Muscle of arm (tissue), 12 donors: ENCODE data around the gene IL18BP. TPM values are rescaled to one million over a fixed set of nuclear protein-coding genes. Genes with fewer than 3 reads are reported as not detected.

Source experiments
- DNase-seq: peaks from one replicate; pipeline ENCODE4 v3.0.0-alpha.2; 2013
- polyA plus RNA-seq, 12 donors: library from polyadenylated mRNA; unstranded; fragments of 120-200 nt; gene quantifications; one replicate each; pipeline ENCODE4 v1.2.1, GENCODE V29; 2013; ENCODE audit not compliant: insufficient read length in 12 of 12

The IL18BP gene
- polyA plus RNA-seq, 12 donors: 4.5 to 16.0 (median 7.2) TPM; not detected in 1

DNA sequence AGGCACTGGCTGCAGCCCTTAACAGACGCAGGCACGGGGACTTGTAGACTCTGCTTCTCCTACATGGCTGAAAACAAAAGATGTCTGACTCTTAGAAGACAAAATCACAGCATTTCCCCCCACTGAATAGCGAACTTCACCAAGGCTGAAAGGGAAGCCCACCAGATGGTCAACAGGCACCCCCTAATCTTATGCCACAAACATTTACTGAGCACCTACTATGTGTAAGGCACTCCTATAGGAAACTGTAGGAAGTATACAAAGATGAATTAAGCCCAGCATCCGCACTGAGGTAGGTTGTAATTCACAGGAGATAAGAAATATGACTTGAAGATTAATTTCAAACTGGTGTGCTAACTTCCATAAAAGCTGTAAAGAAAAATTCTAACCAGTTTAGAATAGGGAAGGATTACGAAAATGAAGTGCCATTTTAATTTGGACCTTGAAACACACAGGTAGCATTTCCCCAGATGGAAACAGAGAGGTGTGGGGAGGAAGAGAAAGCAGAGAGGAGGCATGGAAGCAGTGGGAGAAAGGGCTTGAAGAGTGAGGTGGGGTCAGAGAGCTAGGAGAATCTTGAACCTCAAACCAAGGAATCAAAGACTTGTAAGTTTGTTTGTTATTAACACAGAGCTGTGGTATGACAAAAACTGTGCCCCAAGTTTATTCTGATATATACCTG, 43.5 kb downstream of the IL18BP start:
- DNase-seq: no peak

DNA sequence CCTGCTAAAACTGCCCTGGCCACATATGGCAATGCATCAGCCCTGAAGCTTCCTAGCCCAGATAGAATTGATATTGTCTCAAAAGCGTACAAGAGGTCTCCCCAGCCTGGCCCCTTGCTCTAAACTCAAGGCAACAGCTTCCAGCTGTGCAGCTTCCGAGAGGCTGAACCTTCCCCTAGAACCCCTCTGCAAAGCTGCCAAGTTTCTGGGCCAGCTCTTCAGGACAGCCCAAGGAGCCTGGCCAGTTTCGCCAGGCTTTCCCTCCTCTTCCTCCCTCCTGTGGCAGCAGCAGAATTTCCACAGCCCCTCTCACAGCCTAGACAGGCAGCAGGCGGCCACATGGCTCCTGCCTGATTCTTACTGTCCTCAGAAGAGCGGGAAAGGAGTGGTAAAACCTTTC, 47.1 kb downstream of the IL18BP start:
- DNase-seq: peak; percentile 39

DNA sequence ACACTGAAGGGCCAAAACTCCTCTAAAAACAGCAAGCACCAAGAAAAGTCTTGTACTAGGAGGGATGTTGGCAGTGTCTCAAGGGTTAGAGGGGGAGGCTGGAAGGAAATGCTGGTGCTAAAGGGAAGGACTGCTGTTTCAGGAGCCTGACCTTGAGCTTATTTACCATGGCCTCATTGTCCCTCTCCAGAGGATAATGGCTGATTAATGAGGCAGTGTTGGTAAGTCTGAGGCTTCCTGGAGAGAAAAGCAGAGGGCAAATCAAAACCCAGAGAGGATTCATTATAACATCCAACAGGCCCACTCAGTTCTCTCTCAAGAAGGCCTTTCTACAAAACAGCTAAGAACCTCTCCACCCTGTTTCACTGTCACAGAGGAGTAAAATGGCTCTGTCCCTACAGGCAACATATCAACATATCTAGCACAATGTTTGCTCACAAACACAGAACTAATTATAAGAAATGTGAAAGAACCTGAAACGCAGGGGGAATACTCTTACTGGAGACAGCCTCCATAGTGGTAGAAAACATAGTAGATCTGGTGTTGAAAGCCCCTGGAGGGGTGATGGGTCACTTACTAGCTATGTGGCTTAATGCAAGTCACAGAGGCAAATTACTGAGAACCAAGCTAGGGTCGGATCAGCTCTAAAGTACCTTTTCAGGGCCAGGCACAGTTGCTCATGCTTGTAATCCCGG, 50.2 kb downstream of the IL18BP start:
- DNase-seq: no peak

Other genes starting within 250 kb of the IL18BP start
- gene DEFB108B, start 165.7 kb upstream of the IL18BP start, polyA plus RNA-seq: not detected
- gene DEFB131B, start 120.5 kb upstream of the IL18BP start, polyA plus RNA-seq: not detected
- gene XNDC1N, start 70.3 kb upstream of the IL18BP start, polyA plus RNA-seq: 1 to 10 TPM in 10 of 12 donors, not detected in 2; 1.9 to 4.8 (median 3.0) TPM
- 10 to 100 TPM in 11 of 12 donors, not detected in 1; 24.4 to 35.4 (median 29.2) TPM for gene RNF121, start 69.9 kb upstream of the IL18BP start, polyA plus RNA-seq
- gene NUMA1, start 81.6 kb downstream of the IL18BP start, polyA plus RNA-seq: 100 to 1,000 TPM in 11 of 12 donors, not detected in 1; 137 to 283 (median 169) TPM
- 10 to 100 TPM in 1 of 12 donors, 1 to 10 TPM in 9, not detected in 2; 5.3 to 11.4 (median 8.0) TPM for gene LRRC51, start 81.9 kb downstream of the IL18BP start, polyA plus RNA-seq
- 10 to 100 TPM in 11 of 12 donors, not detected in 1; 70.3 to 94.5 (median 83.5) TPM for gene LAMTOR1, start 104.4 kb downstream of the IL18BP start, polyA plus RNA-seq
- not detected for gene TOMT, start 107.0 kb downstream of the IL18BP start, polyA plus RNA-seq
- gene ANAPC15, start 113.8 kb downstream of the IL18BP start, polyA plus RNA-seq: 10 to 100 TPM in 11 of 12 donors, not detected in 1; 31.3 to 61.4 (median 33.5) TPM
- under 1 TPM in 3 of 12 donors, not detected in 9; 0.35 to 0.47 (median 0.38) TPM for gene FOLR3, start 136.8 kb downstream of the IL18BP start, polyA plus RNA-seq
- gene FOLR1, start 193.2 kb downstream of the IL18BP start, polyA plus RNA-seq: 1 to 10 TPM in 10 of 12 donors, not detected in 2; 1.2 to 9.3 (median 3.7) TPM
- 10 to 100 TPM in 11 of 12 donors, not detected in 1; 10.4 to 32.6 (median 20.6) TPM for gene FOLR2, start 217.9 kb downstream of the IL18BP start, polyA plus RNA-seq
- gene INPPL1, start 225.9 kb downstream of the IL18BP start, polyA plus RNA-seq: 100 to 1,000 TPM; 118 to 193 (median 149) TPM
- gene PHOX2A, start 245.3 kb downstream of the IL18BP start, polyA plus RNA-seq: 10 to 100 TPM in 1 of 12 donors, not detected in 11; 17.1 TPM